ENCODE measurements around the gene SYN1.

DNA sequence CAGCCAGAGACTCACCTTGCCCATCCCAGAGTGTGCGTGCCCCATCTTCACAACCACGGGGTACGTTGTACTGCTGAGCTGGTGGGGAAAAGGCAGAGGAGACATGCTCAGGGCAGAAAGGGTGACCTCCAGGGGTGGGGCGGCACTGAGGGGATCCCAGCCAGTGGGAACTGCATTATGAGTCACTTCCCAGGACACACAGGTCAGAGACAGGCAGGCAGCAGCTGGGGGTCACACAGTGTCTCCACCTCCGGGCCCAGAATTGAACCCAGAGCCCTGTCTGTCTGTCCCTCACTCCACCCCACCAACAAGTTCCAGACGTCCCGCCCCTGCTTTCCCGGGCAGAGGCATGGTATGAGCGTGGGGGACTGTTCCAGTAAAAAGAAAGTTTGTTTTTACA is 42.2 kb downstream of the SYN1 start:
- TF ChIP-seq POLR2A (IDR thresholded peaks at IDR 0.05): no peak
- TF ChIP-seq, protein P1, sequence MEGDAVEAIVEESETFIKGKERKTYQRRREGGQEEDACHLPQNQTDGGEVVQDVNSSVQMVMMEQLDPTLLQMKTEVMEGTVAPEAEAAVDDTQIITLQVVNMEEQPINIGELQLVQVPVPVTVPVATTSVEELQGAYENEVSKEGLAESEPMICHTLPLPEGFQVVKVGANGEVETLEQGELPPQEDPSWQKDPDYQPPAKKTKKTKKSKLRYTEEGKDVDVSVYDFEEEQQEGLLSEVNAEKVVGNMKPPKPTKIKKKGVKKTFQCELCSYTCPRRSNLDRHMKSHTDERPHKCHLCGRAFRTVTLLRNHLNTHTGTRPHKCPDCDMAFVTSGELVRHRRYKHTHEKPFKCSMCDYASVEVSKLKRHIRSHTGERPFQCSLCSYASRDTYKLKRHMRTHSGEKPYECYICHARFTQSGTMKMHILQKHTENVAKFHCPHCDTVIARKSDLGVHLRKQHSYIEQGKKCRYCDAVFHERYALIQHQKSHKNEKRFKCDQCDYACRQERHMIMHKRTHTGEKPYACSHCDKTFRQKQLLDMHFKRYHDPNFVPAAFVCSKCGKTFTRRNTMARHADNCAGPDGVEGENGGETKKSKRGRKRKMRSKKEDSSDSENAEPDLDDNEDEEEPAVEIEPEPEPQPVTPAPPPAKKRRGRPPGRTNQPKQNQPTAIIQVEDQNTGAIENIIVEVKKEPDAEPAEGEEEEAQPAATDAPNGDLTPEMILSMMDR (IDR thresholded peaks at IDR 0.05 in 4 of 5, conservative IDR thresholded peaks at IDR 0.05 in 1 of 5): no peak
